Measurements from ENCODE around the gene LRRC9. TPM values are rescaled to one million over a fixed set of nuclear protein-coding genes. Genes with fewer than 3 reads are reported as not detected.
A peak's percentile ranks its signal among the peaks of the same experiment; 100 is the strongest.

The LRRC9 gene
- total RNA-seq, 4 donors from 2014 or later = 0.22 TPM; not detected in 3

DNA sequence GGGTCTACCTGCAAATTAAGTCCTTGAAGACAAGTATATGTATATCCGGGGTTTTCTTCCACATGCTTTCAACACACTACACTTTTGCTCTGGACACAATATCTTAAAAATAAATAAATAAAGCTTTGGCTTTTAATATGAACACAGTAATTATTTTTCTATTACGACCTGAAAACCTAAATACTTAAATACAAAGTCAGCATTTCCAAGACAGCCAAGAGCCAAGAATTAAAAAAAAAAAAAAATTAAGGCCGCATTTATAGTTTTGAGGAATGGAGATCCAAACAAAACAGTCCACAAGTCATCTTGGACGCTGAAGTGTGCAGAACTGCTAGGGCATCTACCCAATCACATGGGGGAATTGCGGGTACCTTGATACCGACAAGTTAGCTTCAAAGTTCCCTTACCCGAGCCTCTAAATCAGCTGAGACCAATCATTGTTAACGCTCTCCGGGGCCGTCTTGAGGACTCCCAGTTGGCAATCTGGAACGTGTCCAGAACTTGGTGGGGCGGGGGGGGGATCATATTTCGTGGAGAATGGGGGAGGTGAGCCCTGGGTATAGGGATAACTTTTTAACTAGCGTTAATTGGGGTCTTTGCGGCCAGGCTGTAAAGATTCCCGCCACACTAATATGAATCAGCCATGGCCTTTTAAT is 171.0 kb downstream of the LRRC9 start:
- Histone ChIP-seq H3K4me3 (peak overlapping the region; percentile 71 to 86 (median 73)), H3K4me1 (peaks cover 28 to 33% of the 10 kb centered on the region in 2 donors), H3K27me3 (no peaks in the 10 kb centered on the region), H3K27ac (peak overlapping the region; percentile 88 to 99 (median 96)), H3K9me3 (no peaks in the 10 kb centered on the region), H3K36me3 (no peaks in the 10 kb centered on the region)
- in situ Hi-C loops (cut with MboI; ENCODE audit: low sequenced_read_pairs in 4 of 4) = loop anchor here in 3 of 4 donors (5.0 to 10.0 kb wide), 3 partner anchors 61 to 164 kb away; partner anchors contain the start of gene DHRS7 (in 2 of the 3)
- DNase-seq = peak; percentile 31 to 76
- ATAC-seq = peak; percentile 27 to 59
- intact Hi-C loops (cut with DNase I; ENCODE audit: low total_unique reads) = loop anchor here (1.0 to 10.0 kb wide), 6 partner anchors 26 to 1054 kb away; partner anchors contain the start of gene PPM1A
- TF ChIP-seq CTCF (IDR thresholded peaks at IDR 0.05 in 4 of 5, conservative IDR thresholded peaks at IDR 0.05 in 1 of 5) = no peak
- TF ChIP-seq POLR2A (IDR thresholded peaks at IDR 0.05) = no peak

DNA sequence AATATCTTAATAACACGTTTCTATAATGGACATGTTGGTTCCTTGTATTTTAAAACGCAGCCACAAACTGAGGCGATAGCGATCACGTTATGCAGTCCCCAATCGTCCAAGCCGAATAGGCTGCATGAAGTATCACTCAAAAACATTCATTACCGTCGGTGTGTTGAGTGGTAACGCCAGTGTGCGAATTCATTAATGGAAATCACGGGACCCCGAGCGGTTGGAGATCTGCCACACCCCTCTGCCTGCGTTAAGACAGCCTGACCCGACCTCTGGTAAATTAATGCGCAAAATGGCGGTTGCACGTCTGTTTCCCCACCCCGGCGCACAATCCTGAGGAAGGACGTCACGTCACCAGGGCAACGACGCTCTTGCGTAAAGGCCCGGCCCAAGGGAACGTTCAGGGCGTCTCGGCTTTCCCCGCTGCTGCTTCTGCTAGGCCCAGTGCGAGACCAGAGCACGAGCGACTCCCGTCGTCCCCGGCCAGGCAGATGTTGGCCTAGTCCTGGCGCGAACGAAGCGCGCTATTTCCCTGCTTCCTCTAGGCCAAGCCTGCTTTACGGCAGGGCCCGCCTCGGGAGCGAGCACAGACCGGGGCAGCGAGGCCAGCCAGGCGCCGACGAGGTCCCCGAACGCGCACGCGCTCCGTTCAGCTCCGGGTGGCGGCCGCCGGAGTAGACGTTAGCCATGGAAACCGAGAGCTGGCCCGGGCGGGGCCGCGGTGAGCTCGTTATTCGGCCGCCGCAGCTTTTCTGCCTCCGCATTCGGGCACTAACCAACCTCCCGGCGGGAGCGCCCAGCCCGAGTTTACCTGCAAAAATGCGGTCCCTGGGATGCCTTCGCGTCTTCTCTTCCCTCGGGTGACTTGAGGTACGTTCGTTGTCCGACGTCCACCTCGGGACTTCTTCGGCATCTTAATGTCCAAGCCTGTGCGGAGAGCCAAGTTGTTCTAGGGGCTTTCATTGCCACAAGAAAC is 171.9 kb downstream of the LRRC9 start, which contains the start of gene PCNX4:
Gene PCNX4, plus strand, starts transcription at position 374 of the 976 bp plus-strand sequence. CDS start 15,716 bp downstream, outside the sequence.
- H3K27me3 ChIP-seq = no peaks in the 10 kb centered on the region
- ATAC-seq (peak; percentile 89 to 91), DNase-seq (peak; percentile 97 to 98)
- TF ChIP-seq CTCF (IDR thresholded peaks at IDR 0.05 in 4 of 5, conservative IDR thresholded peaks at IDR 0.05 in 1 of 5) (peak in 1 of 5 experiments; percentile 12), POLR2A (IDR thresholded peaks at IDR 0.05) (peak; percentile 92 to 96)
- in situ Hi-C loops (cut with MboI; ENCODE audit: low sequenced_read_pairs in 4 of 4) = loop anchor here in 3 of 4 donors (5.0 to 10.0 kb wide), 3 partner anchors 60 to 163 kb away; partner anchors contain the start of gene DHRS7 (in 2 of the 3)
- H3K4me3 ChIP-seq = peak within 1 kb of the TSS; percentile 71 to 86 (median 73)
- peak within 1 kb of the TSS; percentile 88 to 99 (median 96) for H3K27ac ChIP-seq
- intact Hi-C loops (cut with DNase I; ENCODE audit: low total_unique reads) = loop anchor here (1.0 to 10.0 kb wide), 6 partner anchors 27 to 1053 kb away; partner anchors contain the start of genes DHRS7 and PPM1A
- peaks cover 36 to 41% of the 10 kb centered on the region in 2 donors for H3K4me1 ChIP-seq
- no peaks in the 10 kb centered on the region for H3K9me3 ChIP-seq
- no peaks in the 10 kb centered on the region for H3K36me3 ChIP-seq

DNA sequence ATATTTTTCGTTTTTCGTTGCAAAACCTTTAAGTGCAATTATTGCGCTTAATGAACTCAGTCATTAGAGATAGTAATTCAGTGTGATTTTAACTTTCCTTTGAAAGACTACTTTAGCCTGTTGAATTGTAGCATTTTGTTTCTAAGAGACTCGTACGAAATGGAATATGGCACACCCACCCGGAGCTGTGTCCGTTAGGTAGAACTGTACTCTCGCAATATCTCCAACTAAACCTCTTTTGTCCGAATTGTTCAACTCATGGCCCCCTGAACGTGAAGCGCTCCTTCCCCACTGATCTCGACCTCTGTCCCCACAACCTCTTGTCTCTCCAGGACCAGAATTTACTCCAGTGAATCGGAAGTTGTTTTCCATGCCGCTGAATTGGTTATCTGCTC is 172.6 kb downstream of the LRRC9 start:
- no peaks in the 10 kb centered on the region for H3K9me3 ChIP-seq
- H3K4me1 ChIP-seq = peaks cover 43 to 48% of the 10 kb centered on the region in 2 donors
- DNase-seq (peak in 1 of 2 donors; percentile 24), ATAC-seq (peak; percentile 11 to 24)
- in situ Hi-C loops (cut with MboI; ENCODE audit: low sequenced_read_pairs in 4 of 4) (loop anchor here in 3 of 4 donors (5.0 to 10.0 kb wide), 3 partner anchors 60 to 162 kb away; partner anchors contain the start of gene DHRS7 (in 2 of the 3)), intact Hi-C loops (cut with DNase I; ENCODE audit: low total_unique reads) (loop anchor here (1.0 to 10.0 kb wide), 3 partner anchors 73 to 1052 kb away; partner anchors contain the start of gene DHRS7)
- TF ChIP-seq CTCF (IDR thresholded peaks at IDR 0.05 in 4 of 5, conservative IDR thresholded peaks at IDR 0.05 in 1 of 5) (no peak), POLR2A (IDR thresholded peaks at IDR 0.05) (no peak)
- H3K27ac ChIP-seq = peak overlapping the region; percentile 88 to 99 (median 96)
- no peaks in the 10 kb centered on the region for H3K36me3 ChIP-seq
- peak overlapping the region; percentile 71 to 86 (median 73) for H3K4me3 ChIP-seq
- H3K27me3 ChIP-seq = no peaks in the 10 kb centered on the region

GRCh38 chr14:60093080-60093479 is 173.1 kb downstream of the LRRC9 start:
- no peaks in the 10 kb centered on the region for H3K27me3 ChIP-seq
- intact Hi-C loops (cut with DNase I; ENCODE audit: low total_unique reads) = loop anchor here (5.0 to 10.0 kb wide), 2 partner anchors 559 to 1052 kb away; no protein-coding TSS in a partner anchor
- H3K36me3 ChIP-seq = no peaks in the 10 kb centered on the region
- H3K9me3 ChIP-seq = no peaks in the 10 kb centered on the region
- in situ Hi-C loops (cut with MboI; ENCODE audit: low sequenced_read_pairs in 4 of 4) = loop anchor here in 3 of 4 donors (5.0 to 10.0 kb wide), 3 partner anchors 59 to 162 kb away; partner anchors contain the start of gene DHRS7 (in 2 of the 3)
- TF ChIP-seq POLR2A (IDR thresholded peaks at IDR 0.05) = no peak
- TF ChIP-seq CTCF (IDR thresholded peaks at IDR 0.05 in 4 of 5, conservative IDR thresholded peaks at IDR 0.05 in 1 of 5) = no peak
- DNase-seq = no peak
- H3K27ac ChIP-seq = peak overlapping the region; percentile 88 to 99 (median 96)
- H3K4me3 ChIP-seq = peak overlapping the region; percentile 71 to 86 (median 73)
- peaks cover 46 to 53% of the 10 kb centered on the region in 2 donors for H3K4me1 ChIP-seq
- no peak for ATAC-seq

Data from gastrocnemius medialis (tissue), 4 donors.